Measurements from ENCODE around the gene UNC5CL.
"Not testable (repeated sequence)": the region's sequence is repeated elsewhere in the genome, so short reads cannot be mapped to it uniquely, and the experiment has no call there.

The UNC5CL gene

GRCh38 chr6:41015860-41016259, 23.2 kb downstream of the UNC5CL start:
- DNase-seq (ENCODE audit: low read depth); H3K4me3 ChIP-seq (ENCODE audit: low read depth, low read length): not testable (repeated sequence)

GRCh38 chr6:41014780-41015179, 24.2 kb downstream of the UNC5CL start:
- H3K4me3 ChIP-seq (ENCODE audit: low read depth, low read length), result no peak overlapping the region
- DNase-seq (ENCODE audit: low read depth), result no peak

GRCh38 chr6:41013466-41014153, 25.4 kb downstream of the UNC5CL start:
- no peak overlapping the region for H3K4me3 ChIP-seq (ENCODE audit: low read depth, low read length)
- DNase-seq (ENCODE audit: low read depth), result no peak

- no peak overlapping the region for H3K4me3 ChIP-seq (ENCODE audit: low read depth, low read length)
- DNase-seq (ENCODE audit: low read depth), result no peak
Measured at GRCh38 chr6:41011673-41012072, 27.3 kb downstream of the UNC5CL start.

- DNase-seq (ENCODE audit: low read depth), result no peak
Measured at GRCh38 chr6:41009669-41010068, 29.4 kb downstream of the UNC5CL start.

GRCh38 chr6:41008011-41008410, 31.0 kb downstream of the UNC5CL start:
- H3K4me3 ChIP-seq (ENCODE audit: low read depth, low read length), result no peak overlapping the region

More at GRCh38 chr6:41009669-41010068, 29.4 kb downstream of the UNC5CL start:
- no peak overlapping the region for H3K4me3 ChIP-seq (ENCODE audit: low read depth, low read length)

GRCh38 chr6:41006980-41007379, 32.0 kb downstream of the UNC5CL start:
- DNase-seq (ENCODE audit: low read depth), result not testable (repeated sequence)

More at GRCh38 chr6:41008011-41008410, 31.0 kb downstream of the UNC5CL start:
- no peak for DNase-seq (ENCODE audit: low read depth)

GRCh38 chr6:41006217-41006616, 32.8 kb downstream of the UNC5CL start:
- H3K4me3 ChIP-seq (ENCODE audit: low read depth, low read length); DNase-seq (ENCODE audit: low read depth): not testable (repeated sequence)

More at GRCh38 chr6:41006980-41007379, 32.0 kb downstream of the UNC5CL start:
- H3K4me3 ChIP-seq (ENCODE audit: low read depth, low read length), result not testable (repeated sequence)

- DNase-seq (ENCODE audit: low read depth), result no peak
- no peak overlapping the region for H3K4me3 ChIP-seq (ENCODE audit: low read depth, low read length)
Measured at GRCh38 chr6:41002168-41002567, 36.9 kb downstream of the UNC5CL start.

- DNase-seq (ENCODE audit: low read depth), result no peak
- H3K4me3 ChIP-seq (ENCODE audit: low read depth, low read length), result no peak overlapping the region
Measured at GRCh38 chr6:41000248-41000647, 38.8 kb downstream of the UNC5CL start.

- H3K4me3 ChIP-seq (ENCODE audit: low read depth, low read length), result no peak overlapping the region
- no peak for DNase-seq (ENCODE audit: low read depth)
Measured at GRCh38 chr6:40999569-40999968, 39.5 kb downstream of the UNC5CL start.

GRCh38 chr6:40998661-40999060, 40.4 kb downstream of the UNC5CL start:
- no peak overlapping the region for H3K4me3 ChIP-seq (ENCODE audit: low read depth, low read length)
- no peak for DNase-seq (ENCODE audit: low read depth)

GRCh38 chr6:40997234-40997957, 41.6 kb downstream of the UNC5CL start:
- peak; percentile 9 for DNase-seq (ENCODE audit: low read depth)
- H3K4me3 ChIP-seq (ENCODE audit: low read depth, low read length), result no peak overlapping the region

- H3K4me3 ChIP-seq (ENCODE audit: low read depth, low read length), result no peak overlapping the region
- no peak for DNase-seq (ENCODE audit: low read depth)
Measured at GRCh38 chr6:40996591-40997233, 42.3 kb downstream of the UNC5CL start.

GRCh38 chr6:40992746-40993145, 46.3 kb downstream of the UNC5CL start:
- no peak for DNase-seq (ENCODE audit: low read depth)

GRCh38 chr6:40990301-40990700, 48.7 kb downstream of the UNC5CL start:
- no peak overlapping the region for H3K4me3 ChIP-seq (ENCODE audit: low read depth, low read length)
- no peak for DNase-seq (ENCODE audit: low read depth)

More at GRCh38 chr6:40992746-40993145, 46.3 kb downstream of the UNC5CL start:
- no peak overlapping the region for H3K4me3 ChIP-seq (ENCODE audit: low read depth, low read length)

GRCh38 chr6:40989204-40990169, 49.5 kb downstream of the UNC5CL start:
- DNase-seq (ENCODE audit: low read depth), result no peak
- no peak overlapping the region for H3K4me3 ChIP-seq (ENCODE audit: low read depth, low read length)

- H3K4me3 ChIP-seq (ENCODE audit: low read depth, low read length), result no peak overlapping the region
- DNase-seq (ENCODE audit: low read depth), result no peak
Measured at GRCh38 chr6:40988634-40989033, 50.4 kb downstream of the UNC5CL start.
